IMR-90 (cell line): Measurements from ENCODE around the gene ZYG11B. TPM values are rescaled to one million over a fixed set of nuclear protein-coding genes. Genes with fewer than 3 reads are reported as not detected.

Source experiments
- ATAC-seq: fragments of 200-7000 bp; cut with Tn5 transposase; 2 replicates; pipeline ENCODE4 v1.9.1; 2020; ENCODE audit warnings: low read depth, mild to moderate bottlenecking, moderate library complexity
- BruUV-seq: library from RNA; stranded (reverse); fragments of 400-500 nt; replicated peaks from 2 replicates; lab custom pipeline; 2021; lab: Mats Ljungman, UMichigan
- CTCF ChIA-PET: fragments of 300-600 bp; formaldehyde crosslinking; extraction: SDS; loops from one replicate; lab custom pipeline; 2021; ENCODE audit warnings: antibody characterized with exemption; lab: Yijun Ruan, JAX
- POLR2A ChIA-PET: fragments of 300-600 bp; sonication (Branson Sonifier 250); formaldehyde crosslinking; loops from one replicate; lab custom pipeline; 2022; ENCODE audit warnings: antibody characterized with exemption; ENCODE audit not compliant: unreplicated experiment; lab: Charles Lee
- DNase-seq: peaks from one replicate; pipeline ENCODE4 v3.0.0; 2013
- H2AFZ ChIP-seq: replicated peaks from 2 replicates; pipeline ENCODE3; 2013; ENCODE audit warnings: low read length, mild to moderate bottlenecking; ENCODE audit not compliant: poor library complexity
- H2AK5ac ChIP-seq: 2 replicates; pipeline ENCODE4 v1.6.1; 2013; ENCODE audit warnings: low read depth, low read length, inconsistent platforms
- H2AK9ac ChIP-seq: replicated peaks from 2 replicates; pipeline ENCODE3; 2013; ENCODE audit warnings: mild to moderate bottlenecking, low read depth, low read length, moderate library complexity; ENCODE audit not compliant: poor library complexity
- H2BK120ac ChIP-seq: 2 replicates; pipeline ENCODE4 v1.6.1; 2013; ENCODE audit warnings: low read depth, low read length, inconsistent platforms
- H2BK15ac ChIP-seq: 3 replicates; pipeline ENCODE4 v1.6.1; 2013; ENCODE audit warnings: low read depth, low read length, inconsistent platforms
- H2BK20ac ChIP-seq: 2 replicates; pipeline ENCODE4 v1.6.1; 2013; ENCODE audit warnings: low read depth, mild to moderate bottlenecking, inconsistent platforms, low read length, moderate library complexity
- H2BK5ac ChIP-seq: 2 replicates; pipeline ENCODE4 v1.6.1; 2013; ENCODE audit warnings: mild to moderate bottlenecking, low read depth, low read length, inconsistent platforms; ENCODE audit not compliant: poor library complexity, severe bottlenecking
- H3K14ac ChIP-seq: replicated peaks from 2 replicates; pipeline ENCODE4 v1.6.1; 2013; ENCODE audit warnings: low read depth, low read length, inconsistent platforms
- H3K18ac ChIP-seq: 2 replicates; pipeline ENCODE4 v1.6.1; 2013; ENCODE audit warnings: low read depth, low read length, control low read depth
- H3K23ac ChIP-seq: 2 replicates; pipeline ENCODE4 v1.6.1; 2013; ENCODE audit warnings: low read depth, low read length, inconsistent platforms
- H3K27ac ChIP-seq: 2 replicates; pipeline ENCODE4 v1.5.1; 2013; ENCODE audit warnings: mild to moderate bottlenecking, control low read depth, low read length; ENCODE audit not compliant: insufficient read depth
- H3K27me3 ChIP-seq: 2 replicates; pipeline ENCODE4 v1.6.1; 2013; ENCODE audit warnings: low read length; ENCODE audit not compliant: control insufficient read depth, insufficient read depth
- H3K36me3 ChIP-seq: 2 replicates; pipeline ENCODE4 v1.6.1; 2013; ENCODE audit warnings: low read length, mixed read lengths; ENCODE audit not compliant: control insufficient read depth, insufficient read depth
- H3K4ac ChIP-seq: 2 replicates; pipeline ENCODE4 v1.6.1; 2013; ENCODE audit warnings: low read depth, low read length, inconsistent platforms
- H3K4me1 ChIP-seq: 2 replicates; pipeline ENCODE4 v1.6.1; 2013; ENCODE audit warnings: low read length, mixed read lengths; ENCODE audit not compliant: control insufficient read depth, insufficient read depth
- H3K4me2 ChIP-seq: 2 replicates; pipeline ENCODE4 v1.6.1; 2013; ENCODE audit warnings: low read depth, mild to moderate bottlenecking, control low read depth, low read length, moderate library complexity
- H3K4me3 ChIP-seq: 2 replicates; pipeline ENCODE4 v1.5.1; 2013; ENCODE audit warnings: low read depth, mild to moderate bottlenecking, control low read depth, low read length, moderate library complexity; ENCODE audit not compliant: insufficient read depth
- H3K56ac ChIP-seq: 2 replicates; pipeline ENCODE4 v1.6.1; 2013; ENCODE audit warnings: low read length, inconsistent platforms; ENCODE audit not compliant: insufficient read depth; ENCODE audit errors: extremely low read depth
- H3K79me1 ChIP-seq, 2 experiments: 2 replicates each; pipeline ENCODE4 v1.6.1; 2013; ENCODE audit warnings: low read length in 2 of 2, inconsistent platforms in 1 of 2, low read depth in 1 of 2
- H3K9ac ChIP-seq: 2 replicates; pipeline ENCODE4 v1.6.1; 2013; ENCODE audit warnings: low read depth, low read length, control low read depth
- H3K9me1 ChIP-seq: 2 replicates; pipeline ENCODE4 v1.6.1; 2013; ENCODE audit warnings: low read length, inconsistent platforms; ENCODE audit not compliant: insufficient read depth
- H3K9me3 ChIP-seq: 2 replicates; pipeline ENCODE4 v1.6.1; 2013; ENCODE audit warnings: low read length; ENCODE audit not compliant: control insufficient read depth, insufficient read depth
- H4K20me1 ChIP-seq: 2 replicates; pipeline ENCODE4 v1.6.1; 2013; ENCODE audit warnings: low read length, inconsistent platforms; ENCODE audit not compliant: insufficient read depth
- H4K5ac ChIP-seq: 2 replicates; pipeline ENCODE4 v1.6.1; 2013; ENCODE audit warnings: mild to moderate bottlenecking, low read depth, low read length, control low read depth
- H4K8ac ChIP-seq, 2 experiments: 2 replicates each; pipeline ENCODE4 v1.6.1; 2013; ENCODE audit warnings: low read depth in 2 of 2, low read length in 2 of 2, control low read depth in 1 of 2, inconsistent platforms in 1 of 2
- H4K91ac ChIP-seq: 2 replicates; pipeline ENCODE4 v1.6.1; 2013; ENCODE audit warnings: low read depth, low read length, inconsistent platforms; ENCODE audit not compliant: insufficient read depth
- MAFK ChIP-seq: IDR thresholded peaks from 2 replicates; pipeline ENCODE4 v1.6.1; 2012; ENCODE audit warnings: low read depth, low read length, improper control_type of control experiment
- MAZ ChIP-seq: IDR thresholded peaks from 2 replicates; pipeline ENCODE4 v1.6.1; 2012; ENCODE audit warnings: low read depth, mild to moderate bottlenecking, low read length, improper control_type of control experiment, moderate library complexity, borderline replicate concordance
- MXI1 ChIP-seq: IDR thresholded peaks from 2 replicates; pipeline ENCODE4 v1.6.1; 2012; ENCODE audit warnings: low read depth, mild to moderate bottlenecking, low read length, moderate library complexity, borderline replicate concordance
- NFE2L2 ChIP-seq: fragments of 150-350 bp; IDR thresholded peaks from 2 replicates; pipeline ENCODE4 v1.6.1; 2016; ENCODE audit warnings: low read depth, mild to moderate bottlenecking, low read length
- POLR2A ChIP-seq: IDR thresholded peaks from 2 replicates; pipeline ENCODE4 v1.6.1; 2012; ENCODE audit warnings: mild to moderate bottlenecking, low read depth, low read length
- RAD21 ChIP-seq: IDR thresholded peaks from 2 replicates; pipeline ENCODE4 v1.6.1; 2012; ENCODE audit warnings: low read length, improper control_type of control experiment
- SMC3 ChIP-seq: fragments of 150-350 bp; IDR thresholded peaks from 2 replicates; pipeline ENCODE4 v1.6.1; 2016; ENCODE audit warnings: low read depth, mild to moderate bottlenecking, antibody characterized with exemption, low read length, moderate library complexity
- WGBS, 2 experiments: methylation state at CpG; one replicate each; pipeline versions ENCODE4 v1.1.5 to v1.1.7; 2013; ENCODE audit warnings: missing lambda C conversion rate in 2 of 2; ENCODE audit not compliant: insufficient read length in 1 of 2; ENCODE audit errors: extremely low coverage in 2 of 2; 5-methylcytosine and 5-hydroxymethylcytosine counted together
- dilution Hi-C: fragments of 300-500 bp; cut with HindIII; formaldehyde crosslinking; loops from one replicate; pipeline ENCODE4 v1.14.3; 2018; ENCODE audit warnings: low sequenced_read_pairs; ENCODE audit not compliant: unreplicated experiment
- in situ Hi-C: fragments of 300-500 bp; cut with MboI; formaldehyde crosslinking; loops from 3 replicates; pipeline ENCODE4 v1.14.3; 2019; ENCODE audit warnings: low sequenced_read_pairs, inconsistent platforms, mixed read lengths
- intact Hi-C: fragments of 100-400 bp; cut with micrococcal nuclease; formaldehyde crosslinking; loops from 2 replicates; pipeline ENCODE4 v1.10.0; 2022
- polyA plus RNA-seq, 3 experiments: library from polyadenylated mRNA; depleted of rRNA; stranded (reverse); fragments of >200 nt; gene quantifications; 2 replicates each; pipeline ENCODE4 v1.2.3, GENCODE V29; 2012; ENCODE audit warnings: low replicate concordance in 1 of 3
- total RNA-seq: library from RNA; depleted of rRNA; stranded (reverse); fragments of >200 nt; gene quantifications from 2 replicates; pipeline ENCODE4 v1.2.3, GENCODE V29; 2012

ZYG11B gene
- total and polyA plus RNA-seq, 2 of the 4 experiments (the other 2 are of a cell fraction), result 8.1 to 55.2 TPM

DNA sequence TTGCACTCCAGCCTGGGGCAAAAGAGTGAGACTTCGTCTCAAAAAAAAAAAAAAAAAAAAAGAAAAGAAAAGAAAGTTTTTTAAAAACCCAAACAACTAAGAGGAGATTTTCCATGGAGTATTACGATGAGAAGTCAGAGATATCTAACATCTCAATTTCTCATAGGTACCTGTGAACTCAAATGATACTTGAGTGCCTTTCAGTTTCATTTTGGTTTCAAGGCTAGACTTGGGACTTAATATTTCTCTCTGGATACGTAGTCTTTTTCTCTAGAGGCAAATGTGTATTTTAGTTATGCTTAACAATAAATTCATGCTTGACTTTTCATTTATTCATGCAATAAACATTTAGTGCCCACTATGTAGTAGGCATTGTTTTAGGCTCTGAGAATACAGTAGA is 15.0 kb downstream of the ZYG11B start:
- WGBS, 2 experiments, result no CpG with 5 or more reads among the region's 3 CpGs
- in situ Hi-C loops, result no loop called here
- Histone ChIP-seq H3K27me3 (no peaks in the 10 kb centered on the region), H4K5ac (no peak overlapping the region), H2AK5ac (no peak overlapping the region), H3K18ac (no peak overlapping the region), H3K9me3 (no peaks in the 10 kb centered on the region), H2BK5ac (no peak overlapping the region), H3K4me1 (peaks cover 2% of the 10 kb centered on the region; the same call in 1 of the 2 replicates), H3K23ac (no peak overlapping the region), H3K79me1 (peaks cover 14 to 62% of the 10 kb centered on the region in 2 experiments), H3K9me1 (0 out of 2 replicates have a peak, but pooled peaks cover 2% of the 10 kb centered on the region), H3K4me2 (no peak overlapping the region), H4K8ac (no peak overlapping the region), H2BK120ac (no peak overlapping the region), H3K4me3 (no peak overlapping the region), H2AK9ac (no peak overlapping the region), H4K20me1 (peaks cover 31% of the 10 kb centered on the region), H3K27ac (no peak overlapping the region), H3K4ac (no peak overlapping the region), H3K9ac (no peak overlapping the region), H3K14ac (no peak overlapping the region), H2BK15ac (no peak overlapping the region), H2BK20ac (no peak overlapping the region), H3K56ac (no peak overlapping the region), H4K91ac (no peak overlapping the region), H3K36me3 (no peaks in the 10 kb centered on the region; the same call in 1 of the 2 replicates), H2AFZ (no peak overlapping the region)
- intact Hi-C loops, result no loop called here
- no TSS peak for BruUV-seq
- TF ChIP-seq POLR2A (no peak), MAFK (no peak), MXI1 (no peak), RAD21 (no peak), SMC3 (no peak), MAZ (no peak), NFE2L2 (no peak)
- DNase-seq (no peak), ATAC-seq (no peak)
- dilution Hi-C loops, result no loop called here
- POLR2A ChIA-PET, result no interaction called here
- CTCF ChIA-PET, result no interaction called here
